Activated gamma-delta T cell treated with Interleukin-2 at 50 U/mL for 16 hours (primary cell): Measurements from ENCODE around the gene TARP.

Source experiments
- DNase-seq: peaks from one replicate; pipeline ENCODE4 v3.0.0-alpha.2; 2020

TARP gene

DNA sequence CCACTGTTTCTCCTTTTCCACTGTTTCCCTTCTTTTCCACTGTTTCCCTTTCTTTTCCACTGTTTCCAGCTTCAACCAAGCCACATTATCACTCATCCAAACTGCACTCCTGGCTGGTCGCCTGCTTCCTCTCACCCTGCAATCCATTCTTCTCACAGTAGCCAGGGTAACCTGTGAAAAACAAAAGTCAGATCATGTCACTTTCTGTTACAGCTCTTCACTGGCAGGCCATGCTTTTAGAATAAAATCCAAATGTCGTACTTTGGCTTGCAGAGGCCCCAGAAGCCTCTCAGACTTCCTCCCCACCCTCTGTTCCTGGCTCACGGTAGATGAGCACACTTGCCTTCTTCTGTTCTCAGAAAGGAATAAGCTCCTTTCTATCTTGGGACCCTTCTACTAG lies 61.5 kb downstream of the TARP start:
- DNase-seq: no peak

DNA sequence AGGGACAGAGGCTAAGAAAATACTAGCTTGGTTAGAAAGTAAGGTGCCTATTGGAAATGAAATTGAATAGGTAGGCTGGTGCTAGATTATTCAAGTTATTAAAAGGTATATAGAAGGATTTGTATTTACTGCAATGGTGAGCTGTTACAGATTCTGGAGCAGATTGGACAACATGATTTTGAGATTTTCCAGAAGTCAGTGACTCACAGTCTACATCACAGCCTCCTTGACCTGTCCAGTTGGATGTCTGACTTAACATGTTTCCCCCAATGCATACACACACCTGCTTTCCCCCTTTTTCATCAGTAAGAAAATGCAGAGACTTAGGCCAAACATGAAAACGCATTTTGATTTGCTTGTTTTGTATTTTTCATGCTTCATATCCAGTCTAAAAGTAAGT lies 62.0 kb downstream of the TARP start:
- no peak for DNase-seq
